ENCODE results near the gene ALDH1A1. TPM values are rescaled to one million over a fixed set of nuclear protein-coding genes. Genes with fewer than 3 reads are reported as not detected.
"Not testable (repeated sequence)": the region's sequence is repeated elsewhere in the genome, so short reads cannot be mapped to it uniquely, and the experiment has no call there.

The ALDH1A1 gene
- total RNA-seq, 2 donors from 2014 or later = not detected

GRCh38 chr9:72947984-72948465 is 4.8 kb downstream of the ALDH1A1 start:
- no peak for DNase-seq
- H3K36me3 Mint-ChIP-seq (ENCODE audit: insufficient read depth in 2 of 2) = no peaks in the 10 kb centered on the region
- ATAC-seq (replicated peaks in 1 of 2) = no peak
- H3K27me3 Mint-ChIP-seq (ENCODE audit: low read depth) = peaks cover 45% of the 10 kb centered on the region
- H3K9me3 Mint-ChIP-seq = no peaks in the 10 kb centered on the region
- no peak overlapping the region for H3K27ac Mint-ChIP-seq
- no peak overlapping the region for H3K4me3 Mint-ChIP-seq
- H3K4me1 Mint-ChIP-seq (ENCODE audit: low read depth) = peaks cover 9% of the 10 kb centered on the region

GRCh38 chr9:72946821-72947220 is 6.0 kb downstream of the ALDH1A1 start:
- Mint-ChIP-seq H3K4me1 (ENCODE audit: low read depth) (no peaks in the 10 kb centered on the region), H3K4me3 (no peak overlapping the region), H3K27ac (no peak overlapping the region), H3K36me3 (ENCODE audit: insufficient read depth in 2 of 2) (no peaks in the 10 kb centered on the region), H3K9me3 (no peaks in the 10 kb centered on the region), H3K27me3 (ENCODE audit: low read depth) (peaks cover 33% of the 10 kb centered on the region)
- DNase-seq (no peak), ATAC-seq (replicated peaks in 1 of 2) (no peak)

GRCh38 chr9:72946318-72946717 is 6.5 kb downstream of the ALDH1A1 start:
- Mint-ChIP-seq H3K4me1 (ENCODE audit: low read depth) (no peaks in the 10 kb centered on the region), H3K9me3 (no peaks in the 10 kb centered on the region), H3K27me3 (ENCODE audit: low read depth) (peaks cover 33% of the 10 kb centered on the region), H3K36me3 (ENCODE audit: insufficient read depth in 2 of 2) (no peaks in the 10 kb centered on the region), H3K4me3 (no peak overlapping the region), H3K27ac (no peak overlapping the region)
- DNase-seq (no peak), ATAC-seq (replicated peaks in 1 of 2) (no peak)

GRCh38 chr9:72945391-72945790 is 7.5 kb downstream of the ALDH1A1 start:
- Mint-ChIP-seq H3K4me1 (ENCODE audit: low read depth) (no peaks in the 10 kb centered on the region), H3K36me3 (ENCODE audit: insufficient read depth in 2 of 2) (no peaks in the 10 kb centered on the region), H3K27ac (no peak overlapping the region), H3K27me3 (ENCODE audit: low read depth) (peaks cover 32% of the 10 kb centered on the region), H3K9me3 (no peaks in the 10 kb centered on the region), H3K4me3 (no peak overlapping the region)
- ATAC-seq (replicated peaks in 1 of 2) (no peak), DNase-seq (no peak)

GRCh38 chr9:72943844-72944462 is 8.9 kb downstream of the ALDH1A1 start:
- Mint-ChIP-seq H3K4me3 (no peak overlapping the region), H3K36me3 (ENCODE audit: insufficient read depth in 2 of 2) (no peaks in the 10 kb centered on the region), H3K9me3 (no peaks in the 10 kb centered on the region)

GRCh38 chr9:72942451-72942850 is 10.4 kb downstream of the ALDH1A1 start:
- no peak for DNase-seq
- no peak overlapping the region for H3K4me3 Mint-ChIP-seq
- H3K27me3 Mint-ChIP-seq (ENCODE audit: low read depth) = peaks cover 4% of the 10 kb centered on the region
- H3K4me1 Mint-ChIP-seq (ENCODE audit: low read depth) = no peaks in the 10 kb centered on the region
- H3K27ac Mint-ChIP-seq = no peak overlapping the region
- no peaks in the 10 kb centered on the region for H3K36me3 Mint-ChIP-seq (ENCODE audit: insufficient read depth in 2 of 2)
- ATAC-seq (replicated peaks in 1 of 2) = no peak
- no peaks in the 10 kb centered on the region for H3K9me3 Mint-ChIP-seq

More at GRCh38 chr9:72943844-72944462, 8.9 kb downstream of the ALDH1A1 start:
- DNase-seq (no peak), ATAC-seq (replicated peaks in 1 of 2) (no peak)
- H3K27me3 Mint-ChIP-seq (ENCODE audit: low read depth) = peaks cover 18% of the 10 kb centered on the region
- H3K27ac Mint-ChIP-seq = no peak overlapping the region
- H3K4me1 Mint-ChIP-seq (ENCODE audit: low read depth) = no peaks in the 10 kb centered on the region

- DNase-seq; H3K27me3 Mint-ChIP-seq (ENCODE audit: low read depth); H3K27ac Mint-ChIP-seq; H3K9me3 Mint-ChIP-seq; H3K4me1 Mint-ChIP-seq (ENCODE audit: low read depth); H3K36me3 Mint-ChIP-seq (ENCODE audit: insufficient read depth in 2 of 2); H3K4me3 Mint-ChIP-seq; ATAC-seq (replicated peaks in 1 of 2): not testable (repeated sequence)
Observed at GRCh38 chr9:72939581-72939980, 13.3 kb downstream of the ALDH1A1 start.

GRCh38 chr9:72937545-72937944 is 15.3 kb downstream of the ALDH1A1 start:
- DNase-seq (no peak), ATAC-seq (replicated peaks in 1 of 2) (no peak)
- Mint-ChIP-seq H3K27me3 (ENCODE audit: low read depth) (no peaks in the 10 kb centered on the region), H3K27ac (no peak overlapping the region), H3K36me3 (ENCODE audit: insufficient read depth in 2 of 2) (no peaks in the 10 kb centered on the region), H3K9me3 (no peaks in the 10 kb centered on the region), H3K4me3 (no peak overlapping the region), H3K4me1 (ENCODE audit: low read depth) (no peaks in the 10 kb centered on the region)

GRCh38 chr9:72936679-72937078 is 16.2 kb downstream of the ALDH1A1 start:
- DNase-seq = no peak
- no peak for ATAC-seq (replicated peaks in 1 of 2)
- Mint-ChIP-seq H3K4me1 (ENCODE audit: low read depth) (no peaks in the 10 kb centered on the region), H3K9me3 (no peaks in the 10 kb centered on the region), H3K27ac (no peak overlapping the region), H3K36me3 (ENCODE audit: insufficient read depth in 2 of 2) (no peaks in the 10 kb centered on the region), H3K27me3 (ENCODE audit: low read depth) (no peaks in the 10 kb centered on the region), H3K4me3 (no peak overlapping the region)

- no peak for DNase-seq
- no peak overlapping the region for H3K27ac Mint-ChIP-seq
- H3K9me3 Mint-ChIP-seq = no peaks in the 10 kb centered on the region
- H3K4me1 Mint-ChIP-seq (ENCODE audit: low read depth) = no peaks in the 10 kb centered on the region
- ATAC-seq (replicated peaks in 1 of 2) = no peak
- H3K36me3 Mint-ChIP-seq (ENCODE audit: insufficient read depth in 2 of 2) = no peaks in the 10 kb centered on the region
- no peak overlapping the region for H3K4me3 Mint-ChIP-seq
- no peaks in the 10 kb centered on the region for H3K27me3 Mint-ChIP-seq (ENCODE audit: low read depth)
Observed at GRCh38 chr9:72936266-72936665, 16.6 kb downstream of the ALDH1A1 start.

- no peaks in the 10 kb centered on the region for H3K36me3 Mint-ChIP-seq (ENCODE audit: insufficient read depth in 2 of 2)
- H3K4me1 Mint-ChIP-seq (ENCODE audit: low read depth) = no peaks in the 10 kb centered on the region
- H3K4me3 Mint-ChIP-seq = no peak overlapping the region
- H3K9me3 Mint-ChIP-seq = no peaks in the 10 kb centered on the region
- DNase-seq (no peak), ATAC-seq (replicated peaks in 1 of 2) (no peak)
- no peaks in the 10 kb centered on the region for H3K27me3 Mint-ChIP-seq (ENCODE audit: low read depth)
- H3K27ac Mint-ChIP-seq = no peak overlapping the region
Observed at GRCh38 chr9:72935595-72935994, 17.3 kb downstream of the ALDH1A1 start.

- H3K27ac Mint-ChIP-seq = peak overlapping the region; percentile 35
- no peaks in the 10 kb centered on the region for H3K9me3 Mint-ChIP-seq
- DNase-seq = no peak
- no peaks in the 10 kb centered on the region for H3K36me3 Mint-ChIP-seq (ENCODE audit: insufficient read depth in 2 of 2)
- ATAC-seq (replicated peaks in 1 of 2) = no peak
- no peaks in the 10 kb centered on the region for H3K27me3 Mint-ChIP-seq (ENCODE audit: low read depth)
- no peaks in the 10 kb centered on the region for H3K4me1 Mint-ChIP-seq (ENCODE audit: low read depth)
- no peak overlapping the region for H3K4me3 Mint-ChIP-seq
Observed at GRCh38 chr9:72933730-72934665, 18.9 kb downstream of the ALDH1A1 start.

GRCh38 chr9:72932619-72933018 is 20.2 kb downstream of the ALDH1A1 start:
- no peaks in the 10 kb centered on the region for H3K36me3 Mint-ChIP-seq (ENCODE audit: insufficient read depth in 2 of 2)
- no peak for ATAC-seq (replicated peaks in 1 of 2)
- DNase-seq = no peak
- H3K27ac Mint-ChIP-seq = no peak overlapping the region
- no peak overlapping the region for H3K4me3 Mint-ChIP-seq
- H3K27me3 Mint-ChIP-seq (ENCODE audit: low read depth) = no peaks in the 10 kb centered on the region
- no peaks in the 10 kb centered on the region for H3K4me1 Mint-ChIP-seq (ENCODE audit: low read depth)
- H3K9me3 Mint-ChIP-seq = no peaks in the 10 kb centered on the region
